ENCODE measurements around the gene GK. TPM values are rescaled to one million over a fixed set of nuclear protein-coding genes. Genes with fewer than 3 reads are reported as not detected.
"Not testable (repeated sequence)": the region's sequence is repeated elsewhere in the genome, so short reads cannot be mapped to it uniquely, and the experiment has no call there.

GK gene
- total RNA-seq, 1 donor from 2014 or later, result 46.3 TPM

DNA sequence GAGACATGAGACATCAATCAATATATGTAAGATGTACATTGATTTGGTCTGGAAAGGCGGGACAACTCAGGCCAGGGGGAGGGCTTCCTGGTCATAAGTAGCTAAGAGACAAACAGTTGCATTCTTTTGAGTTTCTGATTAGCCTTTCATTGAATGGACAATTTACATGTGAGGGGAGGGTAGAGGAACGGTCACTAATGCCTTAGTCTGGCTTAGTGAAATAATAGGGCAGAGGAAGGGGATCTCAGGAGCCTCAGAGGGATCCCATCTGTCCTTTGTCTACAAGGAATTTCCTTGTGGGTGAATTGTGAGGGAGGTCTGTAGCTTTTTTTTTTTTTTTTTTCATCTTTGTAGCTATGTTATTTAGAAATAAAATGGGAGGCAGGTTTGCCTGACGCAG lies 88.3 kb downstream of the GK start:
- Histone ChIP-seq H3K27me3 (ENCODE audit: low read depth) (no peaks in the 10 kb centered on the region), H3K4me1 (no peaks in the 10 kb centered on the region), H3K4me3 (no peak overlapping the region), H3K36me3 (no peaks in the 10 kb centered on the region), H3K27ac (no peak overlapping the region), H3K9me3 (no peaks in the 10 kb centered on the region)
- DNase-seq, result no peak
- ATAC-seq, result no peak
- TF ChIP-seq, protein P1, sequence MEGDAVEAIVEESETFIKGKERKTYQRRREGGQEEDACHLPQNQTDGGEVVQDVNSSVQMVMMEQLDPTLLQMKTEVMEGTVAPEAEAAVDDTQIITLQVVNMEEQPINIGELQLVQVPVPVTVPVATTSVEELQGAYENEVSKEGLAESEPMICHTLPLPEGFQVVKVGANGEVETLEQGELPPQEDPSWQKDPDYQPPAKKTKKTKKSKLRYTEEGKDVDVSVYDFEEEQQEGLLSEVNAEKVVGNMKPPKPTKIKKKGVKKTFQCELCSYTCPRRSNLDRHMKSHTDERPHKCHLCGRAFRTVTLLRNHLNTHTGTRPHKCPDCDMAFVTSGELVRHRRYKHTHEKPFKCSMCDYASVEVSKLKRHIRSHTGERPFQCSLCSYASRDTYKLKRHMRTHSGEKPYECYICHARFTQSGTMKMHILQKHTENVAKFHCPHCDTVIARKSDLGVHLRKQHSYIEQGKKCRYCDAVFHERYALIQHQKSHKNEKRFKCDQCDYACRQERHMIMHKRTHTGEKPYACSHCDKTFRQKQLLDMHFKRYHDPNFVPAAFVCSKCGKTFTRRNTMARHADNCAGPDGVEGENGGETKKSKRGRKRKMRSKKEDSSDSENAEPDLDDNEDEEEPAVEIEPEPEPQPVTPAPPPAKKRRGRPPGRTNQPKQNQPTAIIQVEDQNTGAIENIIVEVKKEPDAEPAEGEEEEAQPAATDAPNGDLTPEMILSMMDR (IDR thresholded peaks at IDR 0.05), result no peak
- intact Hi-C loops (cut with DNase I), result no loop called here

- Histone ChIP-seq H3K4me1 (no peaks in the 10 kb centered on the region), H3K4me3 (no peak overlapping the region), H3K9me3 (no peaks in the 10 kb centered on the region), H3K36me3 (no peaks in the 10 kb centered on the region), H3K27ac (no peak overlapping the region), H3K27me3 (ENCODE audit: low read depth) (no peaks in the 10 kb centered on the region)
- TF ChIP-seq, protein P1 (IDR thresholded peaks at IDR 0.05), result no peak
- intact Hi-C loops (cut with DNase I), result no loop called here
- ATAC-seq (no peak), DNase-seq (no peak)
These were observed 95.2 kb downstream of the GK start for GRCh38 chrX:30748342-30748960.

GRCh38 chrX:30751497-30751896 lies 98.3 kb downstream of the GK start:
- Histone ChIP-seq H3K4me3 (no peak overlapping the region), H3K4me1 (no peaks in the 10 kb centered on the region), H3K36me3 (no peaks in the 10 kb centered on the region), H3K9me3 (no peaks in the 10 kb centered on the region), H3K27ac (no peak overlapping the region), H3K27me3 (ENCODE audit: low read depth) (no peaks in the 10 kb centered on the region)
- ATAC-seq, result no peak
- no peak for DNase-seq
- intact Hi-C loops (cut with DNase I), result no loop called here
- TF ChIP-seq, protein P1 (IDR thresholded peaks at IDR 0.05), result no peak

DNA sequence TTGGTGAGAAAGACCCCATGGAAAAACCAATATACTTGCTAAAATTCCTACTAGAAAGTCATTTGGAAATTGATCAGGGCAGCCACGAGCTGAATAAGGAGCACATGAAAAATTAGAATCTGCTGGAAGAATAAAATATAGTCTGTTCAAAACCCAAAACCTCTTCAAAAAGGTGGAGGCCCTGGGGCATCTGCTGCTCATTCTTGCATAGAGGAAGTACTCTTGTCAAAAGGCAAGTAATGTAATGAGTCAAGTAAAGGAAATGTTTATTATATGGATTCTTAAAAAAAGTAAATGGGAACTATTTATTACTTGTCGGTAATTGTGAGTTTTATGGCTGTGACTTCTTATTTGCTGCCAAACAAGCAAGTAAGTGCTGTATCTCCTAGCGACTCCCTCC lies 109.5 kb downstream of the GK start:
- ATAC-seq (no peak), DNase-seq (no peak)
- intact Hi-C loops (cut with DNase I), result no loop called here
- H3K4me3 ChIP-seq, result no peak overlapping the region
- no peaks in the 10 kb centered on the region for H3K27me3 ChIP-seq (ENCODE audit: low read depth)
- H3K9me3 ChIP-seq, result no peaks in the 10 kb centered on the region
- no peaks in the 10 kb centered on the region for H3K4me1 ChIP-seq
- no peaks in the 10 kb centered on the region for H3K36me3 ChIP-seq
- TF ChIP-seq, protein P1 (IDR thresholded peaks at IDR 0.05), result no peak
- H3K27ac ChIP-seq, result no peak overlapping the region

- H3K36me3 ChIP-seq; intact Hi-C loops (cut with DNase I); H3K4me1 ChIP-seq; DNase-seq; H3K4me3 ChIP-seq; ATAC-seq; H3K27ac ChIP-seq; H3K27me3 ChIP-seq (ENCODE audit: low read depth); H3K9me3 ChIP-seq: not testable (repeated sequence)
These were observed 120.5 kb downstream of the GK start for GRCh38 chrX:30773764-30774163.

GRCh38 chrX:30777575-30777974 lies 124.4 kb downstream of the GK start:
- no peak for DNase-seq
- Histone ChIP-seq H3K36me3 (no peaks in the 10 kb centered on the region), H3K4me1 (no peaks in the 10 kb centered on the region), H3K27ac (no peak overlapping the region), H3K9me3 (no peaks in the 10 kb centered on the region), H3K27me3 (ENCODE audit: low read depth) (no peaks in the 10 kb centered on the region), H3K4me3 (no peak overlapping the region)
- ATAC-seq, result no peak
- TF ChIP-seq, protein P1 (IDR thresholded peaks at IDR 0.05), result no peak
- intact Hi-C loops (cut with DNase I), result no loop called here
